Activated CD8-positive, alpha-beta memory T cell treated with anti-CD3 and anti-CD28 coated beads, Interleukin-2, amount 50 U/mL, for 24 hours (primary cell): ENCODE measurements around the gene HSPB1.
"Not testable (repeated sequence)": the region's sequence is repeated elsewhere in the genome, so short reads cannot be mapped to it uniquely, and the experiment has no call there.

ENCODE experiments used
- DNase-seq: peaks from one replicate; pipeline ENCODE4 v3.0.0-alpha.2; 2020; ENCODE audit errors: extremely low read depth

The HSPB1 gene

DNA sequence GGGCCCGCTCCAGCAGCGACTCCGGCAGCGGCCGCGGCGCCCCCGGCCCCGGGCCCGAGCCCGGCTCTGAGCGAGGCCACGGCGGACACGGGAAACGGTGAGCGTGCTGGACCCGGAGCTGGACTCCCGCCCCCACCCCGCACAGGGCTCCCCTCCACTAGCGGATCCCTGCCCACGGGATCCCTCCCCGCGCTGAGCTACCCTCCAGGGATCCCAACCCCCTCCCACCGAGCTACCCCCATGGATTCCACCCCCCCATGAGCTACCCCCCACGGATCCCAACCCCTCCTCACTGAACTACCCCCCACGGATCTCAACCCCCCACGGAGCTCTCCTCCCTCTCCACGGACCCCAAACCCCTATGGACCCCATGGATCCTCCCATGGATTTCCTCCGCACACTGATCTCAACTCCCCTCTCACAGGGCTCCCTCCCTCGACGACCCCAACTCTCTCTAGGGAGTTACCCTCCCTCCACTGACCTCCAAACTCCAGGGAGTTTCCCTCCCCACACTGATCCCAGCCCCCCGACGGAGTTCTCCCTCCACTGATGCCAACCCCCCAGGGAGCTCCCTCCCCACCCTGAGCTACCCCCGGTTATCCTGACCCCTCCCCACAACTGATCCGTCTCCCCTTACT is 20.6 kb upstream of the HSPB1 start:
- no peak for DNase-seq

DNA sequence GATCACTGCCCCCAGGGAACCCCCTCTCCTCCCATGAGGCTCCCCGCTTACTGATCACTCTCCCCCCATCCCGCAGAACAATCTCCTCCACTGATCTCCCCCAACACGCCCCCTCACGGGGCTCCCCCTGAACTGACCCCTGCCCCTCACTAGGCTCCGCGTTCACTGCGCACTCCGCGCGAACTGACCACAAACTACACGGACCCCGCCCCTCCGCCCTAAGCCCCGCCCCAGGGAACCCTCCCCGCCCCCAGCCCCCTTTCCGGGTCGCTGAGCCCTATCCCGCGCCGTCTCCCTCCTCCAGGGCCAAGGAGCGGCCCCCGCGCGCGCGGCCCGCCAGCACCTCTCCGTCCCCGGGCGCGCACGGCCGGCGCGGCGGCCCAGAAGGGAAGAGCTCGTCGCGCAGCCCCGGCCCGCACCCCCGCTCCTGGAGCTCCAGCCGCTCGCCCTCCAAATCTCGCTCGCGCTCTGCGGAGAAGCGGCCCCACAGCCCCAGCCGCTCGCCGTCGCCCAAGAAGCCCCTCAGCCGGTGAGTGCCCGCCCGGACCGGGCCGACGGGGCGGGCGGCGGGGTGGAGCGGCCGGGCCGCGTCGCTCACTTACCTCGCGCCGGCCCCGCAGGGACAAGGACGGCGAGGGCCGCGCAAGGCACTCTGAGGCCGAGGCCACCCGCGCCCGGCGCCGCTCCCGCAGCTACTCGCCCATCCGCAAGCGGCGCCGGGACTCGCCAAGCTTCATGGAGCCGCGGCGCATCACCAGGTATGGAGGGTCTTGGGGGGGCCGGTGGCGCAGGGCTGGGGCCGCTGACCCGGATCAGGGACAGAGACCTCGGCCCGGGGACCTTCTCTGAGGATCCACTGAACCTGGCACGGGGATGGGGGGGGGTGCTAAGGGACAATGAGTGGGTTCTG is 19.9 kb upstream of the HSPB1 start:
- DNase-seq, result no peak

GRCh38 chr7:76283254-76284159 is 19.0 kb upstream of the HSPB1 start:
- DNase-seq, result no peak

GRCh38 chr7:76285604-76286374 is 16.7 kb upstream of the HSPB1 start:
- no peak for DNase-seq

GRCh38 chr7:76286842-76287403 is 15.6 kb upstream of the HSPB1 start:
- no peak for DNase-seq

DNA sequence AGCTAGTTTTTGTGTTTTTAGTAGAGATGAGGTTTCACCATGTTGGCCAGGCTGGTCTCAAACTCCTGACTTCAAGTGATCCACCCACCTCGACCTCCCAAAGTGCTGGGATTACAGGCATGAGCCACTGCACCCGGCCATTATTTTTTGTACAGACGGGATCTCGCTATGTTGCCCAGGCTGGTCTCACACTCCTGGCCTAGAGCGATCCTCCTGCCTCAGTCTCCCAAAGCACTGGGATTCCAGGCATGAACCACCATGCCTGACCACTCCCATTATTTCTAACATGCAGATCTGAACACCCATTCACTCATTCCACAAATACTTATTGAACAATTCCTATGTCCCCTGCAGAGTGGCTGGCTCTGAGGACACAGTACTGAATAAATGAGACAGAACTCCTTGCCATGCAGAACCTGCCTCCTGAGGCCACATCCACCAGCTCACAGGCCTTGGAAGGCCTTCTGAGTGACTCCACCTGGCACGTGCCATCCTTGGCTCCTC is 11.6 kb upstream of the HSPB1 start:
- DNase-seq, result not testable (repeated sequence)

GRCh38 chr7:76291351-76292212 is 10.9 kb upstream of the HSPB1 start:
- peak; percentile 76 for DNase-seq

GRCh38 chr7:76292213-76292573 is 10.3 kb upstream of the HSPB1 start:
- DNase-seq, result no peak

GRCh38 chr7:76292911-76293310 is 9.6 kb upstream of the HSPB1 start:
- DNase-seq, result not testable (repeated sequence)

GRCh38 chr7:76293407-76293901 is 9.0 kb upstream of the HSPB1 start:
- no peak for DNase-seq

- no peak for DNase-seq
These were observed 8.0 kb upstream of the HSPB1 start for GRCh38 chr7:76294344-76295024.

DNA sequence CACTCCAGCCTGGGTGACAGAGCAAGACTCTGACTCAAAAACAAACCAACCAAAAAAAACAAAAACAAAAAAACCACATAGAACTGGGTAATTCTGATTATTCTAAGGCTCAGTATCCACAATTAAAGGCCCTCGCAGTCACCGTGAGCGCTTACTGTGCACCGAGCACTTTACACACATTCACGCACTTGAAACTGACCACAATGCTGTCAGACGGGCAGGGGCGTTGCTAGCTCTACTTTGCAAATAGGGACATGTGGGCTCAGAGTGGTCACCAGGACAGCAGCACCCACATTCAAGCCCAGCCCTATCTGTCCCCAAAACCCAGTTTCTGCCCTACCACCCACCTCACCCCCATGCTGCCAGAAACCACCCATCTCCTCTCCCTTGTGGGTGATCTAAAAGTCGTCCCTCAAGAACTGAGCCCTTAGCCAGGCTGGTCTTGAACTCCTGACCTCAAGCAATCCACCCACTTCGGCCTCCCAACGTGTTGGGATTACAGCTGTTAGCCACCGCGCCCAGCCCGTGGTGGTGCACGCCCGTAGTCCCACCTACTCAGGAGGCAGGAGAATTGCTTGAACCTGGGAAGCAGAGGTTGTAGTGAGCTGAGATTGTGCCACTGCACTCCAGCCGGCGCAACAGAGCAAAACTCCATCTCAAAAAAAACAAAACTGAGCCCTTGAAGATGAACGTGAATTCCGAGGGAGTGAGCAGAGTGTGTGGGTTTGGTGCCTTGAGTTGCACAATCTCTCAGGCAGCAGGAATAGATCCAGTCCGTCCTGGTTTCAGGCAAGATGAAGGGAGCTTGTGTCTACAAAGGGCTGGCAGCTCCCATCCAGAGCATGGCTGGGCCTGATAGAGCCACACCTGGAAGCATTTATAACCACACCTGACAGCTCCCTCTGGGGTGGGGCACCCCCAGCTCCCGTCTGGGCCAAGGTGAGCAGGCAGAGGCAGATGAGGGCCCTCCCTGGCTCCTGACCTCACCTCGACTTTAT is 5.4 kb upstream of the HSPB1 start:
- no peak for DNase-seq

- no peak for DNase-seq
These were observed 2.2 kb upstream of the HSPB1 start for GRCh38 chr7:76300166-76300731.

DNA sequence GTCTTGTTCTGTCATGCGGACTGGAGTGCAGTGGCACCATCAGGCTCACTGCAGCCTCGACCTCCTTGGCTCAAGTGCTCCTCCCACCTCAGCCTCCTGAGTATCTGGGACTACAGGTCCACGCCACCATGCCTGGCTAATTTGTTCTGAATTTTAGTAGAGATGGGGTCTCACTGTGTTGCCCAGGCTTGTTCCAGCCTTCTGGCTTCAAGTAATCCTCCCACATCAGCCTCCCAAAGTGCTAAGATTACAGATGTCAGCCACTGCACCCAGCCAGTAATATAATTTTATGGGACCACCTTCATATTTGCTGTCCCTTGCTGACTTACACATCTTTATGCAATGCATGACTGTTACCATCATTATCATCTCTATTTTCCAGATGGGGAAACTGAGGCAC is 1.5 kb upstream of the HSPB1 start:
- DNase-seq, result no peak

DNA sequence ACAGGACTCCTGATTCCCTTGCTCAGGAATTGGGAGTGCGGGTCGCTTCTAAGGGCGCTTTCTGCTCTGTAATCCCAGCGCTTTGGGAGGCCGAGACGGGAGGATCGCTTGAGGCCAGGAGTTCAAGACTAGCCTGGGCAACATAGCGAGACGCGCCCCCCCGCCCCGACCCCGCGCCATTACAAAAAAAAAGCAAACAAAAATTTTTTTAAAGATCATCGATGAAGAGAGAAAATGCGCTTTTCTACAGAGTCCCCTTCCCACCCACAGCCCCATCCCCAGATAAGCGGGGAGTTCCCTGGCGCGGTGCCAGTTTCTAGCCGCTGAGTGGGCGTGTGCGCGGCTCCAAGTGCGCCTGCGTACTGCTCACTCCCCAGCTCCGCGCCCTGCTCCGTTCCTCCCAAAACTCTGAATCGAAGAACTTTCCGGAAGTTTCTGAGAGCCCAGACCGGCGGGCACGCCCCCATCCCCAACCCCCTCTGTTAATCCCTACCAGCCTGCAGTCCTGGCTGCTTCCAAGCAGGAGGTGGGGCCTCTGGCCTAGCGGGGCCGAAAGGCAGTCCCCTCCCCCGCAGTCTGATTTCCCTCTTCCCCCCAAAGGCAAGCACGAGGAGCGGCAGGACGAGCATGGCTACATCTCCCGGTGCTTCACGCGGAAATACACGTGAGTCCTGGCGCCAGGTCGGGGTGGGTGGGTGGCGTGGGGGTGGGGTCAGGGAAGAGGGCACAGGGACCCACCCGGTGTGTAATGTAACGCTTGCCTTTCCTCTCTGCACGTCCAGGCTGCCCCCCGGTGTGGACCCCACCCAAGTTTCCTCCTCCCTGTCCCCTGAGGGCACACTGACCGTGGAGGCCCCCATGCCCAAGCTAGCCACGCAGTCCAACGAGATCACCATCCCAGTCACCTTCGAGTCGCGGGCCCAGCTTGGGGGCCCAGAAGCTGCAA is 1.0 kb downstream of the HSPB1 start:
- peak; percentile 44 for DNase-seq

GRCh38 chr7:76304888-76305375 is 2.5 kb downstream of the HSPB1 start:
- no peak for DNase-seq
